Activated CD8-positive, alpha-beta T cell treated with anti-CD3 and anti-CD28 coated beads for 36 hours (primary cell): Measurements from ENCODE around the gene MB. TPM values are rescaled to one million over a fixed set of nuclear protein-coding genes. Genes with fewer than 3 reads are reported as not detected.

Experiments used
- ATAC-seq: fragments of 200-7000 bp; cut with Tn5 transposase; one replicate; pipeline ENCODE4 v1.10.0; 2021; ENCODE audit warnings: mild to moderate bottlenecking, moderate library complexity
- CTCF ChIA-PET: fragments of 350-600 bp; sonication (Branson Sonifier 250); formaldehyde crosslinking; loops from one replicate; lab custom pipeline; 2021; ENCODE audit warnings: antibody characterized with exemption; lab: Charles Lee
- POLR2A ChIA-PET: fragments of 350-600 bp; sonication (Branson Sonifier 250); formaldehyde crosslinking; loops from one replicate; lab custom pipeline; 2021; ENCODE audit warnings: antibody characterized with exemption; lab: Charles Lee
- DNase-seq: peaks from one replicate; pipeline ENCODE4 v3.0.0-alpha.2; 2020
- H3K27ac Mint-ChIP-seq: one replicate; pipeline ENCODE4 v1.8.0; 2021; ENCODE audit warnings: mild to moderate bottlenecking, mixed read lengths
- H3K27me3 Mint-ChIP-seq: one replicate; pipeline ENCODE4 v1.8.0; 2021; ENCODE audit warnings: mixed read lengths
- H3K36me3 Mint-ChIP-seq: one replicate; pipeline ENCODE4 v1.8.0; 2021; ENCODE audit warnings: low read depth, mixed read lengths
- H3K4me1 Mint-ChIP-seq: one replicate; pipeline ENCODE4 v1.8.0; 2021; ENCODE audit warnings: low read depth, mixed read lengths
- H3K4me3 Mint-ChIP-seq: one replicate; pipeline ENCODE4 v1.8.0; 2021; ENCODE audit warnings: mild to moderate bottlenecking, moderate library complexity, mixed read lengths
- H3K9me3 Mint-ChIP-seq: one replicate; pipeline ENCODE4 v1.8.0; 2021; ENCODE audit warnings: mixed read lengths
- intact Hi-C: fragments of 100-400 bp; cut with micrococcal nuclease; formaldehyde crosslinking; loops from one replicate; pipeline ENCODE4 v1.10.0; 2022
- total RNA-seq, 2 experiments: library from RNA; stranded (reverse); gene quantifications; one replicate each; pipeline ENCODE4 v1.2.3, GENCODE V29; 2021
- TF ChIP-seq, protein P1 (sequence below): fragments of 200-600 bp; IDR thresholded peaks from one replicate; pipeline ENCODE4 v1.8.0; 2022; ENCODE audit warnings: antibody characterized with exemption, mild to moderate bottlenecking

MB gene
- total RNA-seq, 2 experiments from 2014 or later, result not detected

DNA sequence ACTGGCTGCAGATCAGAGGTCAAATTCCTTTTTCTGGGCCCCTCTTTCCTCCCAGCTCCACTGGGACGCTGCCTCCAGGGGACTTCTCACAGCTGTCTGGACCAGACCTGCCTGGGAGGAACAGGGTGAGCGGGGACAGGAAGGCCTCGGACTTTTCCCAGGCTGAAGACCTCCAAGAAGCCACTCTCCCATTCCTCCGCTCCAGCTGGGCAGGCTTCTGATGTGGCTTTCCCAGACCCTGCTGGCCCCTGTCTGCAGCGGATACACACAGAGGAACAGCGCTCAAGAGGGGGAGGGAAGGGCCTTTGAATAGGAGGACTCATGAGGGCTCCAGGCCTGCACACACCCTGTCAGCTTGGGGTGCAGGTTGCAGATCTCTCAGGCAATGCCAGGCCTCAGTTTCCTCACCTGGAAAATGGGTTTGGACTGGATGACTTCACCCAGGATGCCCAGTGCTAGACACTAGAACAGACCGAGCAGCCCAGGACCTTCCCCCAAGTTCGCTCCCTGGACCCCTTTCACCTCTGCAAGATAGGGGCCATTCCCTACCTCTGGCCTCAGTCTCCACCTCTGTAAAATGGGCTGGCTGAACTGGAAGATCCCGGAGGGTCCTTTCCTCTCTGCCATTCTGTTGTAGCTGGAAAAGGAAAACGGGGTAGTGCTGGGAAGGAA lies 36.6 kb downstream of the MB start:
- no peaks in the 10 kb centered on the region for H3K4me1 Mint-ChIP-seq
- no peaks in the 10 kb centered on the region for H3K27me3 Mint-ChIP-seq
- ChIA-PET CTCF (interaction anchor here (4.0 kb wide), 1 partner anchor 230 kb away, joined by 36 read pairs; no protein-coding TSS in a partner anchor), POLR2A (interaction anchor here (1.1 kb wide), 1 partner anchor 150 kb away, joined by 3 read pairs; no protein-coding TSS in a partner anchor)
- ATAC-seq, result no peak
- TF ChIP-seq, protein P1, sequence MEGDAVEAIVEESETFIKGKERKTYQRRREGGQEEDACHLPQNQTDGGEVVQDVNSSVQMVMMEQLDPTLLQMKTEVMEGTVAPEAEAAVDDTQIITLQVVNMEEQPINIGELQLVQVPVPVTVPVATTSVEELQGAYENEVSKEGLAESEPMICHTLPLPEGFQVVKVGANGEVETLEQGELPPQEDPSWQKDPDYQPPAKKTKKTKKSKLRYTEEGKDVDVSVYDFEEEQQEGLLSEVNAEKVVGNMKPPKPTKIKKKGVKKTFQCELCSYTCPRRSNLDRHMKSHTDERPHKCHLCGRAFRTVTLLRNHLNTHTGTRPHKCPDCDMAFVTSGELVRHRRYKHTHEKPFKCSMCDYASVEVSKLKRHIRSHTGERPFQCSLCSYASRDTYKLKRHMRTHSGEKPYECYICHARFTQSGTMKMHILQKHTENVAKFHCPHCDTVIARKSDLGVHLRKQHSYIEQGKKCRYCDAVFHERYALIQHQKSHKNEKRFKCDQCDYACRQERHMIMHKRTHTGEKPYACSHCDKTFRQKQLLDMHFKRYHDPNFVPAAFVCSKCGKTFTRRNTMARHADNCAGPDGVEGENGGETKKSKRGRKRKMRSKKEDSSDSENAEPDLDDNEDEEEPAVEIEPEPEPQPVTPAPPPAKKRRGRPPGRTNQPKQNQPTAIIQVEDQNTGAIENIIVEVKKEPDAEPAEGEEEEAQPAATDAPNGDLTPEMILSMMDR, result no peak
- DNase-seq, result no peak
- no peak overlapping the region for H3K4me3 Mint-ChIP-seq
- no peak overlapping the region for H3K27ac Mint-ChIP-seq
- no peaks in the 10 kb centered on the region for H3K9me3 Mint-ChIP-seq
- H3K36me3 Mint-ChIP-seq, result no peaks in the 10 kb centered on the region
- intact Hi-C loops, result loop anchor here (5.0 kb wide), 1 partner anchor 228 kb away; no protein-coding TSS in a partner anchor

DNA sequence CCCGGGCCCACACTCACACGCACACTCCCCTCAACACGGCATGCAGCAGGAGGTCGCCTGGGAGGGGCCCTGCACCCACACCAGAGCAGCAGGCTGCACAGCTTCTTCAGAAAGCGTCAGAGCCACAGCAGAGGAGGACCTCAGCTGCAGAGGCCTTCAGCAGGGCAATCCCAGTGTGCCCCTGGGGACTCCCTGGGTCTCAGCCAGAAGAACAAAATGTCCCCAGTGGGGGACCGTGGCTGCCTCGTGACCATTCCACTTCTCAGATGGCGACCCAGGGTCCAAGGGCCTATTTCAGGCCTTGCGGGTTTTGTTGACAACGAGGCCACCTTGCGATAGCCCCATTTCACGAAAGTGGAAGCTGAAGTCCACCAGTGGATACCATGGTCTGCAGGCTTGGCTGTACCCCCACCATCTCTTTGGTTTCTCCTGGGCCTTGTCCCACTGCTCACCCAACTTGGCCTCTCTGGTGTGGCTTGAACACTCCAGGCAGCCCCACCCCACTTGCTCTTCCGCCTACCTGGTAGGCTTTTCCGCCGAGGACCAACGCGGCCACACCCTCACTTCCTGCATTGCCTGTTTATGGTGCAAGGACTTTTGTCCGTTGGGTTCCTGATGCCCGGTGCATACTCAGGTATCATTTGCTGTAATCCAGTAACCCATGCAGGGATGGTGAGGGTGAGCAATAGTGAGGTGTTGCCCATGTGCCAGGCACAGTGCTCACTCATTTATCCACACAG lies 38.1 kb downstream of the MB start:
- intact Hi-C loops, result no loop called here
- no peak for ATAC-seq

DNA sequence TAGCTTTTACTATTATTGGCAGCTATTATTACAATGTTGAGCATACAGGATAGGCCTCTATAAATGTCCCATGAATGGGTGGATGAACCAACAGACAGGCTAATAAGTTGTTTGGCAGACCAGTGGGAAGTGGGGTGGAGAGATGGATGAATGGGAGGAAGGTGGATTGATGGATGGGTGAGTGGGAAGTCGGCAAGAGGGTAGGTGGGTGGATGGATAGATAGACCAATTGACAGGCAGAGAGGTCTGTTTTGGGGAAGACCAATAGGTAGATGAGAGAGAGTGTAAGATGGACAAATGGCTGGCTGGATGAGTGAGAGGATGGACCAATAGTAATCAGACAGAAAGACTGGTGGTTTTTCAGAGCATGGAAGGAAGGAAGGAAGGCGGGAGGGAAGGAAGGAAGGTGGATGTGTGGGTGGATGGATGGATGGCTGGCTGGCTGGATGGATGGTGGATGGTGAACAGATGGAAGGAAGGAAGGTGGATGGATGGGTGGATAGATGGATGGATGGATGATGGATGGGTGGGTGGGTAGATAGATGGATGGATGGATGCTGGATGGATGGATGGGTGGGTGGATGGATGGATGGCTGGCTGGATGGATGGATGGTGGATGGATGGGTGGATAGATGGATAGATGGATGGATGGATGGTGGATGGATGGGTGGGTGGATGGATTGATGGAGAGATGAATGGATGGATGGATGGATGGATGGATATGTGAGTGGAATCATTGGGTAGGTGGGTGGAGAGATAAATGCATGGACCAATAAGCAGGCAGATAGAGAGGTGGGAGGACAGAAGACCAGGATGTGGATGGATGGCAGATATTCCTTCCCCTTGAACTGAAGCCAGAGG lies 39.1 kb downstream of the MB start:
- CTCF ChIA-PET, result interaction anchor here (4.1 kb wide), 1 partner anchor 147 kb away, joined by 9 read pairs; no protein-coding TSS in a partner anchor
- ATAC-seq (no peak), DNase-seq (no peak)
- TF ChIP-seq, protein P1, result no peak
- intact Hi-C loops, result no loop called here
- Mint-ChIP-seq H3K4me3 (no peak overlapping the region), H3K36me3 (no peaks in the 10 kb centered on the region), H3K4me1 (no peaks in the 10 kb centered on the region), H3K27me3 (no peaks in the 10 kb centered on the region), H3K27ac (no peak overlapping the region), H3K9me3 (no peaks in the 10 kb centered on the region)
- POLR2A ChIA-PET, result no interaction called here

More for the DNA sequence above, 38.1 kb downstream of the MB start:
- Mint-ChIP-seq H3K9me3 (no peaks in the 10 kb centered on the region), H3K4me1 (no peaks in the 10 kb centered on the region), H3K36me3 (no peaks in the 10 kb centered on the region), H3K4me3 (no peak overlapping the region), H3K27me3 (no peaks in the 10 kb centered on the region), H3K27ac (no peak overlapping the region)
- DNase-seq, result no peak
- ChIA-PET POLR2A (no interaction called here), CTCF (interaction anchor here (1.4 kb wide), 1 partner anchor 228 kb away, joined by 3 read pairs; no protein-coding TSS in a partner anchor)
- TF ChIP-seq, protein P1, result no peak

DNA sequence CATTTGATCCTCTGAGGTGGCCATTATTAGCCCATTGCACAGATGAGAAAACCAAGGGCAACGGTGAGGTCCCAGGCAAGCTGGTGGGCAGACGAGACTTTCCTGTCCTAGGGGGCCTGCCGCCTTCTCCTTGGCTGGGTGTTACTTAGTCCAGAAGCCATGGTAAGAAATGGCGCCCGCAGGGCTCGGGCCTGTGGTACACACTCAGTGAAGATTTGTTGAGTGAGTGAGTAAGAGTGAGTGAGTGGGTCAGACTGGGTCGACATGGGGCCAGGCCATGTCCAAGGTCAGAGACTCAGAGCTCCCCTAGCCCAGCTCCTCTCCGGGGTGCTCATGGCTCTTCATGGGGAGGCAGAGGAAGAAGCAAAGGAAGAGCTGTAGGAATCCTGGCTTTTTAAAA lies 40.5 kb downstream of the MB start:
- ATAC-seq (no peak), DNase-seq (no peak)
- H3K4me3 Mint-ChIP-seq, result no peak overlapping the region
- H3K27me3 Mint-ChIP-seq, result no peaks in the 10 kb centered on the region
- intact Hi-C loops, result no loop called here
- H3K36me3 Mint-ChIP-seq, result no peaks in the 10 kb centered on the region
- no peak overlapping the region for H3K27ac Mint-ChIP-seq
- no peaks in the 10 kb centered on the region for H3K4me1 Mint-ChIP-seq
- ChIA-PET POLR2A (no interaction called here), CTCF (interaction anchor here (4.1 kb wide), 1 partner anchor 146 kb away, joined by 9 read pairs; no protein-coding TSS in a partner anchor)
- no peaks in the 10 kb centered on the region for H3K9me3 Mint-ChIP-seq
- TF ChIP-seq, protein P1, result no peak
